GM21367 (cell line): ENCODE data around the gene PPP1R9A.

Experiments used
- ATAC-seq: cut with Tn5 transposase; IDR thresholded peaks from one replicate; pipeline ENCODE4 v1.9.1; 2021; ENCODE audit not compliant: unreplicated experiment

The PPP1R9A gene

DNA sequence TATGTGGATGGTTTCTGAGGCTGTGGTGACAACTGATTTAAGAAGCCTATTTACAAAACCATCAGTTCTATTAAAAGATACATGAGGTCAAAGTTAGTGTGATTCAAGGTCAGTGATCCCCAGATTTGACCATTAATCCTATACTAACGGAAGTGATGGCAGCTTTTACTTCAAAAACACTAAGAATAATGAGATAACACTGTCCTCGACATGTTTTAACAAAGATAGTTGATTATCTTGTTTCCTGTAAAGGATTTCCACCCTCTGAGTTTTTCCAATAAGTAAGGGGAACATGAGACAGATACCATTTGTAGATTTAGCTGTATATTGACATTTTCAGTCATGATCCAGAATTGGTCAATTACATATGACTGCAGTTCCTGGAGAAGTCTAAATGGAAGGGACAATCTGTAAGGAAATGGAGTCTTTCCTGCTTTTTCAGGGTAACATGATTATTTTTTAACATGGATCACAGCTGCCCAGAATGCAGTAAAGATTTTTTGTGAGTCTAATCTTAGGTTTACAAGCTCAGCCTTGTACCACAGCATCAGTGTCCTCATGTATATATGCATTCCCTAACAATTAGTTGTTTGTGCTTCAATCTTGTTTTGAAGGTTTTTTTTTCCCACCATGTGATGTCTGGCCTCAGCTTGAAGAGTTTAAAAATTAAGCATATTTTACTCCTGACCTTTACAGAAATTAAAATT is 188.0 kb downstream of the PPP1R9A start:
- ATAC-seq = no peak

DNA sequence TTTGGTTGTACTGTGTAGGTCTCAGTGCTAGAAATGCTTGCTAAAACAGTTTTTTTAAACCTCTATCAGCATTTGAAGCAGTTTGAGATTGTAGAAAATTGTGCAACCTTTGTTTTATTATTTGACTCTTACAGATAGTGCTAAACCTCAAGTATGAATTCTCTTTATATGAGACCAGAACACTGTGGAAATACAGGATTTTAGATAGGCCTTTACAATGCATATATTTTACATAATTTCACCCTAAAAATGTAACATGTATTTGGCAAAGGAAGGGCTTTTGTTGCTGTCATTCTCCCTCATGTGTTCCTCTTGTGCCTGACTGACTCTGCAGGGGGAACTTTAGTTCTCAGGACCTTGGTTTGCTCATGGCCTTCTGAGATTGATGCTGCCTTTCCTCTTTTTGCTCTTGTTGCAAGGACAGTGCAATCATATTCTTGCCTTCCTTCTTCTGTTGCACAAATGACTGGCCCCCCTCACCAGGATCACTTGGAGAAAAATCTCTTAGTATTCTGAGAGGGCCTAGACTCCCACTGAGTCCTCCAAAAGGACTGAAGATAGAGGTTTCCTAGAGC is 188.7 kb downstream of the PPP1R9A start:
- no peak for ATAC-seq

DNA sequence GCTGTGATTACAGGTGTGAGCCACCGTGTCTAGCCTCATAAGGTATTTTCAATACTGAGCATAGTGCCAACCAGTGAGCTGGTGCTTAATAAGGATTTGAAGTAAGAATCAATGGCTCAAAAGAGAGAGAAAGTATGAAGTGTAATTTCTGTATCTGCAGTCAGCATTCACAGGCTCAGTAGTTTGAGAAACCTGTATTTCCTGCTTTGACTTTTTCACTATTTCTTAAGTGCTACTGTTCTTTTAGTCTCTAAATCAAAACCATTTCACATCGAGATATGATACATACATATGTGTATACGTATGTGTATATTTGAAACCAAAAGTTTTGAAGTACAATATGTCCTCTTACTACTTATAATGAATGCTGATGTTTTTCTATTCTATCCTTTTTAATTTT is 189.9 kb downstream of the PPP1R9A start:
- no peak for ATAC-seq

DNA sequence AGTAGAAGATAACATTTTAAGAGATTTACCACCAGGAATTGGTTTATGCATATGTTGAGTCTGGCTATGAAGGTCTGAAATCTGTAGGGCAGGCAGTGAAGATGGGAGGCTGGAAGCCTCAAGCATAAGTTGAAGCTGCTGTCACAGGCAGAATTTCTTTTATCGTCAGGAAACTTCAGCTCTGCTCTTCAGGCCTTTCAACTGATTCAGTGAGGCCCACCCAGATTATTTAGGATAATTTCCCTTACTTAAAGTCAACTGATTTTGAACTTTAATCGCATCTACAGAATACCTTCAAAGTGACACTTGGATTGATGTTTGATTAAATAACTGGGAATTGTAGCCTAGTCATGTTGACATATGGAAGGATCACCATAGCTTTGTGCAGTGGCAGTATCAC is 190.5 kb downstream of the PPP1R9A start:
- no peak for ATAC-seq

DNA sequence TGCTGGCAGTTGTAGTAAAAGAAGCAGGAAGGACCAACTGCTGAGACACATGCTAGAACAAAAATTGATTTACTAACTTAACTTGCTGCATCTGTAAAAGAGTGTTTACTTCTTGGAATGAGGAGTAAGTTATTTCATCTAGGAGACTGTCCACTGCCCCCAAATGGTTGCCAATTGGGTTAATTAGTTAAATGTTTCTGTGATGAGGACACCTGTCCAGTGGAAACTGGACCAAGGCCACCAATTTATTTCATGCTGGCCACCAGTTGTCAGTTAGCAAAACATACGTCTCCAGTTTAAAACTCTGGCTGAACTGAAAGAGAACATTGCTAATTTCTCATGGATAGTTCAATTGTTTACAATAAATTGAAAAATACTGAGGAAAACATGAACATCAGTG is 191.7 kb downstream of the PPP1R9A start:
- no peak for ATAC-seq

DNA sequence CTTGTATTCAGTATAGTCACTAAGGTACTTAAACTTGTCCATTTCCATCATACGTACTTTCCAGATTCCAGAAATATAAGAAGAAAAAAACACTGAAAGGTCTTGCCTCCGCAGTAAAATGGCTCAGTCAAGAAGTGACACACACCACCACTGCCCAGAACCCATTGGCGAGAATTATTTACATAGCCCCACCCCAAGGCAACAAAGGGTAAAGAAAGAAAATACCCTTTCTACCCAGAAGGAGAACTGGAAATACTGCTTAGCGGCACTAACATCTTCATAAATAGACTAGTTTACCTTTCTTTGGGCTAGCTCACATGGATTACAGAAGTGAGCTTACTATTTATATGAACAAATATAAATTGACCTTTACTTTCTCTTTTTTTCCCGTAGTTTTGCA is 194.0 kb downstream of the PPP1R9A start:
- ATAC-seq = no peak

DNA sequence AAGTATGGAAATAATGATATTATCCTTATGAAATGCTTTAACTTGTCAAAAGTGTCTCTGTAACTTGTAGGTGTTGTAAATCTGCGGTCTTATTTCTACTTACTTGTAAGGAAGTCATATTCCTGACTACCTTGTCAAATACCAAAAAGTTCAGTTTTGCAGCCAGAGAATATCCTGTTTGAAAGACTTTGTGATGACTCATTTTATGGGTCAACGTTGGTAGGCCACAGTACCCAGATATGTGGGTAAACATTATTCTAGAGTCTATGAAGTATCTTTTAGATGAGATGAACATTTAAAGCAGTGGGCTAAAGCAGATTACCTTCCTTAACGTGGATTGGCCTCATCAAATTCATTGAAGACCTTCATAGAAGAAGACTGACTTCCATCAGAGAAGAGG is 195.3 kb downstream of the PPP1R9A start:
- no peak for ATAC-seq

DNA sequence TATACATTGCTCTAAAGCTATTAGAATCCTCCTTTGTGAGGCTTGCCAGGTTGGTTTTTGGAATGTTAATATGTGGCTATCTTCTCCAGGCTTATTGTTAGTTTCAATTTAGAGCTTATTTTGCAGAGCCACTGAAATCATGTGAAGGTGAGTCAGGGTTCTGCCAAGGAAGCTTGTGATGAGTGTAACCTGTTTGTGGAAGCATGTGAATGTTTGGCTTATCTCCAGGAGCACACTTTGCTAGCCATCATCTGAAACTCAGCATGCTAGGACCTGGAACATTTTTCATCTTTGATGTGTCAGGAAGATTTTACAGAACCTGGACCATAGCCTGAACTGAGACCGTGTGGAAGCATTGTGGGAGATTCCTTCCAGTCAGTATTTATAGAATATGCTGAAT is 197.3 kb downstream of the PPP1R9A start:
- ATAC-seq = no peak

DNA sequence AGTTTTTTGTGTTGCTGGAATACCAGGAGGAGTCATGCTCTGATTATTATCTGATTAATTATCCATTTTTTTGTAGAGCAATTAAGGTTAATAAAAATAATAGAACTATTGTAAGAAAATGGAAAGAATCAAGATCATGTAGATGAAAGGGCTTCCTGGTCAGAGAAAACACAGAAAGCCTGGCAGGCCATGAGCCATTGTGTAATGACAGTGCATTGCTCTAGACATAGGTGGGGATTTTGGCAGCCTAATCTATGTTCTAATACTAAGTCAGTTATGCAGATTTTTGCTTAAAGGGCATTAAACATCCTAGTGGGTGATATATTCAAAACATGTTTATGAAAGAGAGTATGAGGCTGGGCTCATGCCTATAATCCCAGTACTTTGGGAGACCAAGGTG is 198.2 kb downstream of the PPP1R9A start:
- no peak for ATAC-seq

DNA sequence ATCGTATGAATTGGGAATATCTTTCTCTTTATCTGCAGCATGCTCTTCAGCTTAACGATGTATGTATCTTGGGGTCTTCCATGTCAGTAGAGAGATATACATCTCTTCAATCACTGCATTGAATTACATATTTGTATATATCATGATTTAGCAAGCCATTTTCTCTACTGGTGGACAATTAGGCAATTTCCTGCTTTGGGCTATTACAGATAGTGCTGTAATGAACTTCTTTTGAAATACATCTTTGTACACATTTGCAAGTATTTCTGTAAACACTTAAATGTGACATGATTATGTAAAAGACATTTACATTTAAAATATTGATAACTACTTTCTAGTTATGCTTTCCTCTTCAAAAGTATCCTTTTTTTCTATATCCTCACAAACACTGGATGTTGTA is 199.0 kb downstream of the PPP1R9A start:
- ATAC-seq = no peak

DNA sequence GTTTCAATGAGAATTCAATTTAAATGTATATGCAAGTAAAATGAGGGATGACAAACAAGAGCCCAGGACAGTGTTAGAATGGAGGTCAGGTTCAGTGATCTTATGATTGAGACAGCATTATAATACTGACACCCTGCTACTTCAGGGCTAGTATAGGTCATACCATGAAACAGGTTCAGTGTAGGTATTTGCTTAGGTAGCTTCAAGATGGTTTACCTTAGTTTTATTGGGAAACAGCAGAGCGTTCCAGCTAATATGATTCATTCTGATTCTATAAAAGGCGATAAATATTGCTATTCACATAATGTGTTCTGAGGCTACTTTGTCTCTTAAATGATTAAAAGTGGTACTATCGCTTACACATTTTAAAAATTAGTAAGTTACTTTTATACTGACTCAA is 203.3 kb downstream of the PPP1R9A start:
- ATAC-seq = no peak

DNA sequence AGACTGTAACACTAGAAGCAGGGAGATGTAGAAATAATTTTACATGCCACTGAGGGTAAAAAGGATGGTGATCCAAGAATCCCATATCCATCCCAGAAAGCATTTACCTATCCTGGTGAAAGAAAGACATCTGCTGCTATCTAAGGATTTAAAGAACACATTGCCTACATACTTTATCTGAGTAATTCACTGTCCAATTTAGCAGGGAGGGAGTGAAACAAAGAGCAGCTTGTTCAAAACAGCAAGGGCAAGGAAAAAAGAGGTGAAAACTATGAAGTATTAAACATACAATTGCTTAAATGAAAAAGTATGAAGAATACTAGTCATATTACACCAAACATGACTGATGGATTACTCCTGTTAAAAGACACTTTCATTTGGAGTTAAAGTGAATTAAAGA is 206.2 kb downstream of the PPP1R9A start:
- no peak for ATAC-seq

DNA sequence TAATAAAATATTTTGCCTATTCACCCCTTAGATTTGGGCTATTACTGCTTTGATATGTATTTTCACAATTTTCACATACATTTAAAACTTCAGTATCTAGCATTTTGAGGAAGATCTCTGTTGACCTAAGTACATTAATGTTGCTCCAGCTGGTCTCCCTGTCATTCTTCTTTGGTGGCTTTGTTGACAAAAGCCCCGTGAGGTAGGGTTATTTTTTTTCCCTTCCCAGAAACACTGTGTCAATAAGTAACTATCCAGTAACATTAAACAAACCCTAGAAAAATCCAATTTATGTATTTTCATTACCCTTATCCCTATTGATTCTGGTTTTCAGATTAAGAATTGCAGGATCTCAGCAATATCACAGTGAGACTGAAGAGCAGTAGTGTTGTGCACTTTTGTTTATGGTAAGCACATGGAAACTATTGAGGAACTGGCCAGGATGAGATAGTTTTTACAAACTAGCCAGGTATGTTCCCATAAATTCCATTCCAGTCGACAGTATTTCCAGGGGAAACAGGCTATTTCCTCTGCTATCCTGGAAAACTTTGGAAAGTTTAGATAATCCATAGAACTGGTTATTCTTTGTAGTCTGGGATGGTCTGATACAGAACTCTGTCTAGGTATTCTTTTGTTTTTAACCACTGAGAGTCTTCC is 218.8 kb downstream of the PPP1R9A start:
- no peak for ATAC-seq

DNA sequence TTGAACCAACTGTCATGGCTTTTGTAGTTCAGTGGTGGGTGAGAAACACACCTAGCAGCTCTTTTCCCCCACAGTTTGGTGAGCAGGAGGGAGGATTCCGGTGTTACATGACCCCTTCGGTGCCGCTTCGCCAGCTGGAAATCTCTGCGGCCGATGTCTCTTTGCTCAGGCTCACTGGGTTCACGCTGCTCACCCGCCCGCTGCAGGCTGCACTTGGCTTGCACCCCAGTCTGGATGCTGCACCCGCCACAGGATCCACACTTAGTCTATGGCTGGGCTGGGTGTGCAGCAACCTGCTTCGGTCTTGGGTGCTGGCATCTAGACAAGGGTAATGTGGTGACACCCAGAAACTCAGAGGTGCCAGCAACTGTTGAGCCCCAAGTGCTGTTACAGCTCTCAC is 225.1 kb downstream of the PPP1R9A start:
- no peak for ATAC-seq

DNA sequence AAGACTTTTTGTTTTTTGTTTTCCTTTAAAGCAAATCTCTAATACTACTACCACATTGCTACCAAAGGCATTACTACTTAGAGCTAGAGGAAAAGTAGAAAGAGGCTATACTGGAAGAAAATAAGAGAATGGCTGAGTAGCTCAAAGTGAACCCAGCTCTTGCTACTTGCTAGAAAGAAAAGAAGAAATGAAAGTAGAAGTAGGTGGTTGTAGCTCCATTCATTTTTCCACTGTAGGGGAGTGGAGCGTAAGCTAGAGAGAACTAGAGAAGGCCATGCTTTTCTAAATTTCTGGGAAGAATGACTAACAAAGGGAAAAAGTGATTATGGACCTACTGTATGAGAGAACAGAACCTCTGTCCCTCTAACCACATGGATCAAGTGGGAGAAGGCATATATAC is 232.5 kb downstream of the PPP1R9A start:
- no peak for ATAC-seq

DNA sequence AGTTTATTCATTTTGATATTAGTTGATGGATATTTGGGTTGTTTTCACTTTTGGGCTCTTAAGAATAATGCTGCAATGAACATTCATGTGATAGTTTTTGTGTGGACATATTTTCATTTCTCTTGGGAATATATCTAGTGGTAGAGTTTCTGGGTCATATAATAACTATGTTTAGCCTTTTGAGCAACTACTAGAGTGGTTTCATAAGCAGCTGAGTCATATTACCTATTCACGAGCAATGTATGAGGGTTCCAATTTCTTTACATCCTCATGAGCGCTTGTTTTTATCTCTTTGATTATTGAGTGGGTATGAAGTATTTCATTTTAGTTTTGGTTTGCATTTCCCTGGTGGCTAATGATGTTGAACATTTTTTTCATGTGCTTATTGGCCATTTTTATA is 234.4 kb downstream of the PPP1R9A start:
- no peak for ATAC-seq

DNA sequence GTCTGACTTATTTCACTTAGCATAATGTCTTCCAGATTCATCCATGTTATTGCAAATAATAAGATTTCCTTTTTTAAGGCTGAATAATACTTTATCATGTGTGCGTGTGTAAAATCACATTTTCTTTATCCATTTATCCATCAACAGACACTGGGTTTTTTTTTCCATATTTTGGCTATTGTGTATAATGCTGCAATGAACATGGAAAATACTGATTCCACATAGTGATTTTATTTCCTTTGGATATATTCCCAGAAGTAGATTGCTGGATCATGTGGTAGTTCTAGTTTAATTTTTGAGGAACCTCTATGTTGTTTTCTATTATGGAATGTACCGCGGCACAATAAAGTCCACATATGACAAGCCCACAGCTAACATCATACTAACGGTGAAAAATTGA is 236.9 kb downstream of the PPP1R9A start:
- ATAC-seq = no peak

DNA sequence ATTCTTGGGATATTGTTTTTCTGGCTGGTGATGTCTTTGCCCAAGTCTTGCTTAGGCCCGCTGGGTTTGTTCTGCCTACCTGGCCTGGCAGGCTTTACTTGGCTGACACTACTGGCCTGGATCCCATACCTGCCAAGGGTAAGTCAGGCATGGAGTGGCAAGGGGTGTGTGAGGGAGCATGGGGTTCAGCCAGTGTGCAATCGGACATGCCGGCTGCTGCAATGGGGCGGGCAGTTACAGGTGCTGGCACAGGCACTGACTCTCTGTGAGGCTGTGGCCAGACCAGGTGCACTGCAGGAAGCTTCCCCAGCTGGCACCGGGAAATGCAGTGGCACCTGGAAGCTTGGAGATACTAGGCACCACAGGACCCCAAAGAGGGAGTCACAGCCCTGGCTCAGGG is 248.6 kb downstream of the PPP1R9A start:
- ATAC-seq = no peak

DNA sequence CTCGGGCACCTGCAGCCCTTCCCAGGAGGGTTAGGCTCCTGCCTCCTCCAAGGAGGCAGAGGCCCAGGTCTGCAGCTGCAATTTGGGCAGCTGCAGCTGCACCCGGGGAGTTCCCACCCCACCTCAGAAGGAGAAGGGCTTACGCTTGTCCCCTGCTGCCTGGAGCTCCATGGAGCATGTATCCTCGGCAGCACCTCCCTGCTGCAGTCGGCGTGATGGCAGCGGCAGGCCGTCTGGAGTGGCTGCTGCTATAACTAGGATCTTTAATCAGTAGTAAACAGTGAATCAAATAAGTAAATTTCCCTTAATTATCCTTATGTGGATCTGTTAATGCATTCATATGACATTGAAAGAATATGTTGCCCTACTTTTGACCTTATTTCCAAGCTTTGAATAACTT is 250.0 kb downstream of the PPP1R9A start:
- no peak for ATAC-seq

DNA sequence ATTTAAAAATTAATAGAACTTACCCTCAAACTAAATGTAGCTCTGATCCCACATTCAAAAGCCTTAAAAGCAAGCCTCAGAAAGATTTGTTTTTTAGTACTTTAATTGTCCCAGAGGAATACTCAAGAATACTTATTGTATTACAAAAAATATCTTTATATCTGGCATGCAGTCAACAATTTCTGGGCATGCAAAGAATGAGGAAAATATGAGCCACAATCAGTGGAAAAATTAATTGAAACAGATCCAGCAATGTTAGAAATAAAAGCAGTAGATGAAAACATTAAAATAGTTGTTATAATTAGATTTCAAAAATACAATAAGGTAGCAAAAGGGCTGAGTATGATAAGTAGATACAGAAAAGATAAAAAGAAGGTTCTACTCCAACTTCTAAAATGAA is 262.3 kb downstream of the PPP1R9A start:
- no peak for ATAC-seq

DNA sequence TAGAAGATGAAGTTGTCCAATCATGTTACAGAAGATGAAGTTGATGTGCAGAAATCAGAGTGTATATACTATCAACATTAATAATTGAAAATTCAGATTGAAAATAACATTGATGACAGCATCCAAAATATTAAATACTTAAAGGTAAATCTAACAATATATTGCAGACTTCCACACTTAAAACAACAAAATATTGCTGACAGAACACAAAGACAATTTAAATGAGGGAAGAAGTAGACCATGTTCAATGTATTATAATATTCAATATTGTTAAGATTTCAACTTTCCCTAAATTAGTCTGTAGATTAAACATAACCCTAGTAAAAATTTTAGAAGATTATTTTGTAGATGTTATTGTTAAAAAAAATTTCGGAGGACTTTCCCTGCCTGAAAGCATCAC is 265.0 kb downstream of the PPP1R9A start:
- no peak for ATAC-seq

DNA sequence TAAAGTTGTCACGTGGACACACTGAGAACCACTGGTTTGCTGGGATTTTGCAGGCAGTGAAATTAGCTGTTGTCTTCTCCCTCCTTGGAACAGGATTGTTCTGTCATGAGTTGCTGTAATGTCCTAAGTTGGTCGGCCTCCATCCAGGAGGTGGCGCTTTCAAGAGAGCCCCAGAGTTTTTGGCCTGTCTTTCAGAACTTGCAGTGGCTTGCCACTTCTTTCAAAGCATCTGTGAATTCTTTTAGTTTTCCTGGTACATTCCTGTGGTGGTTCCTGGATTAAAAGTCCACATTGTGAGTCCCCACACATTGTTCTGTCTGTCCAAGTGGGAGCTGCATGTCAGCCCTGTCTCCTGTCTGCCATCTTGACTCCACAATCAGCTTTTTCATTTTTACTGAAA is 283.1 kb downstream of the PPP1R9A start:
- ATAC-seq = no peak

DNA sequence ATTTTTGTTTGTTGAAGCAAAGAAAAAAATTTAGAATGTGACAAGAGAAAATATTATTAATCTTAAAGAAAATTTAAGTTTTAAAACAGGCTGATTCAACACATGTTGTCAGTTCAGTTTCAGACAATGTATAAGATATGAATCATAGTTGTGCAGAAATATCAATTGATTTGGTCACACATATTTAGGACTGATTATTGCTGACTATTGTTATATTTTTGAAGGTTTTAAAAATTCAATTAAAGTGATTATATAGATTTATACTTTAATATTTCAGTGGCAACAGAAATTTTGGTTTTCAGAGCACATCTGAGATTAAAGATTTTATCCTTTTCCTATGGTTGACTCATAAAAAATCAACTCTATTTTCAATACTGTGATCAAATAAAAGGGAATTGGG is 284.4 kb downstream of the PPP1R9A start:
- ATAC-seq = no peak
